HEK293 (cell line): ENCODE results near the gene LAMTOR3.

ENCODE experiments used
- EGR2 ChIP-seq: fragments of 450-650 bp; formaldehyde crosslinking; IDR thresholded peaks from 2 replicates; pipeline ENCODE4 v1.5.1; 2016; ENCODE audit warnings: low read depth, missing biosample characterization, missing genetic modification characterization
- REST ChIP-seq: fragments of 450-650 bp; formaldehyde crosslinking; IDR thresholded peaks from 2 replicates; pipeline ENCODE4 v1.5.1; 2016; ENCODE audit warnings: missing biosample characterization, missing genetic modification characterization
- SP2 ChIP-seq: fragments of 450-650 bp; formaldehyde crosslinking; IDR thresholded peaks from 2 replicates; pipeline ENCODE4 v1.5.1; 2016; ENCODE audit warnings: missing biosample characterization, missing genetic modification characterization
- ZNF311 ChIP-seq: fragments of 450-650 bp; formaldehyde crosslinking; IDR thresholded peaks from 2 replicates; pipeline ENCODE4 v1.5.1; 2017; ENCODE audit warnings: missing biosample characterization, missing genetic modification characterization, borderline replicate concordance
- ZNF416 ChIP-seq: fragments of 450-650 bp; formaldehyde crosslinking; IDR thresholded peaks from 2 replicates; pipeline ENCODE4 v1.5.1; 2016; ENCODE audit warnings: missing biosample characterization, missing genetic modification characterization
- ZNF585B ChIP-seq: fragments of 450-650 bp; formaldehyde crosslinking; IDR thresholded peaks from 2 replicates; pipeline ENCODE4 v1.5.1; 2016; ENCODE audit warnings: missing biosample characterization, missing genetic modification characterization
- ZNF830 ChIP-seq: fragments of 450-650 bp; IDR thresholded peaks from 2 replicates; pipeline ENCODE4 v1.5.0; 2018; ENCODE audit warnings: missing biosample characterization, missing genetic modification characterization, low read depth, mild to moderate bottlenecking, moderate library complexity
- TF ChIP-seq, protein P1 (sequence below): fragments of 450-650 bp; formaldehyde crosslinking; IDR thresholded peaks from 2 replicates; pipeline ENCODE4 v1.5.1; 2016; ENCODE audit warnings: missing biosample characterization, missing genetic modification characterization
- TF ChIP-seq, protein P2 (sequence below): fragments of 450-650 bp; formaldehyde crosslinking; IDR thresholded peaks from 2 replicates; pipeline ENCODE4 v1.5.1; 2016; ENCODE audit warnings: missing biosample characterization, missing genetic modification characterization, low read depth

GRCh38 chr4:99847362-99847976 is 46.8 kb downstream of the LAMTOR3 start:
- TF ChIP-seq ZNF830 (tag by site-specific recombination) (no peak), SP2 (tag by site-specific recombination) (no peak), REST (no peak), EGR2 (tag by site-specific recombination) (no peak), ZNF311 (tag by site-specific recombination) (no peak), ZNF585B (tag by site-specific recombination) (no peak), ZNF416 (tag by site-specific recombination) (no peak)
- TF ChIP-seq, protein P1, sequence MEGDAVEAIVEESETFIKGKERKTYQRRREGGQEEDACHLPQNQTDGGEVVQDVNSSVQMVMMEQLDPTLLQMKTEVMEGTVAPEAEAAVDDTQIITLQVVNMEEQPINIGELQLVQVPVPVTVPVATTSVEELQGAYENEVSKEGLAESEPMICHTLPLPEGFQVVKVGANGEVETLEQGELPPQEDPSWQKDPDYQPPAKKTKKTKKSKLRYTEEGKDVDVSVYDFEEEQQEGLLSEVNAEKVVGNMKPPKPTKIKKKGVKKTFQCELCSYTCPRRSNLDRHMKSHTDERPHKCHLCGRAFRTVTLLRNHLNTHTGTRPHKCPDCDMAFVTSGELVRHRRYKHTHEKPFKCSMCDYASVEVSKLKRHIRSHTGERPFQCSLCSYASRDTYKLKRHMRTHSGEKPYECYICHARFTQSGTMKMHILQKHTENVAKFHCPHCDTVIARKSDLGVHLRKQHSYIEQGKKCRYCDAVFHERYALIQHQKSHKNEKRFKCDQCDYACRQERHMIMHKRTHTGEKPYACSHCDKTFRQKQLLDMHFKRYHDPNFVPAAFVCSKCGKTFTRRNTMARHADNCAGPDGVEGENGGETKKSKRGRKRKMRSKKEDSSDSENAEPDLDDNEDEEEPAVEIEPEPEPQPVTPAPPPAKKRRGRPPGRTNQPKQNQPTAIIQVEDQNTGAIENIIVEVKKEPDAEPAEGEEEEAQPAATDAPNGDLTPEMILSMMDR (tag by site-specific recombination): no peak
- TF ChIP-seq, protein P2, sequence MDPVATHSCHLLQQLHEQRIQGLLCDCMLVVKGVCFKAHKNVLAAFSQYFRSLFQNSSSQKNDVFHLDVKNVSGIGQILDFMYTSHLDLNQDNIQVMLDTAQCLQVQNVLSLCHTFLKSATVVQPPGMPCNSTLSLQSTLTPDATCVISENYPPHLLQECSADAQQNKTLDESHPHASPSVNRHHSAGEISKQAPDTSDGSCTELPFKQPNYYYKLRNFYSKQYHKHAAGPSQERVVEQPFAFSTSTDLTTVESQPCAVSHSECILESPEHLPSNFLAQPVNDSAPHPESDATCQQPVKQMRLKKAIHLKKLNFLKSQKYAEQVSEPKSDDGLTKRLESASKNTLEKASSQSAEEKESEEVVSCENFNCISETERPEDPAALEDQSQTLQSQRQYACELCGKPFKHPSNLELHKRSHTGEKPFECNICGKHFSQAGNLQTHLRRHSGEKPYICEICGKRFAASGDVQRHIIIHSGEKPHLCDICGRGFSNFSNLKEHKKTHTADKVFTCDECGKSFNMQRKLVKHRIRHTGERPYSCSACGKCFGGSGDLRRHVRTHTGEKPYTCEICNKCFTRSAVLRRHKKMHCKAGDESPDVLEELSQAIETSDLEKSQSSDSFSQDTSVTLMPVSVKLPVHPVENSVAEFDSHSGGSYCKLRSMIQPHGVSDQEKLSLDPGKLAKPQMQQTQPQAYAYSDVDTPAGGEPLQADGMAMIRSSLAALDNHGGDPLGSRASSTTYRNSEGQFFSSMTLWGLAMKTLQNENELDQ (tag by site-specific recombination): no peak
